HG02763 (cell line): ENCODE data around the gene MBOAT7.
"Not testable (repeated sequence)": the region's sequence is repeated elsewhere in the genome, so short reads cannot be mapped to it uniquely, and the experiment has no call there.

Experiments used
- ATAC-seq: cut with Tn5 transposase; IDR thresholded peaks from one replicate; pipeline ENCODE4 v1.9.1; 2021; ENCODE audit warnings: mild to moderate bottlenecking, moderate library complexity; ENCODE audit not compliant: unreplicated experiment

Gene MBOAT7

DNA sequence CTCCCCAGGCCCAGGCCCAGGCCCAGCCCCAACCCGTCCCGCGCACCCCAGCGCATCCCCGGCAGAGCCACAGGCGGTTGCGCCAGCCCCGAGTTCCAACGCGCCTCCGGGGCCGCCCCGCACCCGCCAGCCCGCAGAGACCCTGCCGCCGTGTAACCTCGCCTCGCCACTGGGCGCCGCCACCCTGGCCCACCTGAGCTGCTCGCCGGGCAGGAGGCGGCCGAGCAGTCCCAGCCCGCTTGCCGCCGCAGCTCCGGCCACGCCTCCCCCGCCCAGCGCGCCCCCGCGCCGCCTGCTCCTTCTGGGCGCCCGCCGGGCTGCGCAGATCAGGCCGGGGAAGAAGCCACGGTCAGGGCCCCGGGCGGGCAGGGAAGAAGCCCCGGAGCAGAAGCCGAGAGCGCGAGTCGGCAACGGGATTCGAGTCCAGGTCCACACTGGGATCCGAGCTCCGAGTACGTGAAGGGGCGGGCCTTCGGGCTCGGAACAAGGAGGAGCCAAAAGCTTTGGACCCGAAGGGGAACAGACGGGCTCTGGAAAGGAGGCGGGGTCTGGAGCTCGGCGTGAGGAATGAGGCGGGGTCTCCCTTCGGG lies at the start of gene MBOAT7:
Gene MBOAT7 (minus strand): TSS at position 436 of the 590 bp plus-strand sequence. CDS start 1,072 bp downstream, outside the sequence.
- peak; percentile 19 for ATAC-seq

DNA sequence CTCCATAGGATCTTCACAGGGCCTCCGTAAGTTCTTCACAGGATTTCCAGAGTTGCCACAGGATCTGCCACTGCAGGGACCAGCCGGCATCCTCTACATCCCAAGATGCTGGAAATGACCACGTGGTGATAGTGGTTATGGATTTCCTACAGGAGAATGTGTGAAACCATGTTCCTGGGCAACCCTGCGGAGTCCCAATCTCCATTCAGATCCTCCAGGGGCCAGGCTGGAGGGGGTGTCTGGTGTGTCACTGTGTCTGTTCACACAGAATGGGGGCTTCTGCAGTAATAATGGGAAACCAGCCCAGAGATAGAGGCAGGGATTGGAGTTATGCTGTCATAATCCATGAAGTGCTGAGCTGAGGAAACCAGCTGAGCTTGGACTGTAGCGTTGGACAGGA lies 44.6 kb upstream of the MBOAT7 start:
- no peak for ATAC-seq

- no peak for ATAC-seq
Observed at GRCh38 chr19:54231077-54231931, 41.9 kb upstream of the MBOAT7 start.

DNA sequence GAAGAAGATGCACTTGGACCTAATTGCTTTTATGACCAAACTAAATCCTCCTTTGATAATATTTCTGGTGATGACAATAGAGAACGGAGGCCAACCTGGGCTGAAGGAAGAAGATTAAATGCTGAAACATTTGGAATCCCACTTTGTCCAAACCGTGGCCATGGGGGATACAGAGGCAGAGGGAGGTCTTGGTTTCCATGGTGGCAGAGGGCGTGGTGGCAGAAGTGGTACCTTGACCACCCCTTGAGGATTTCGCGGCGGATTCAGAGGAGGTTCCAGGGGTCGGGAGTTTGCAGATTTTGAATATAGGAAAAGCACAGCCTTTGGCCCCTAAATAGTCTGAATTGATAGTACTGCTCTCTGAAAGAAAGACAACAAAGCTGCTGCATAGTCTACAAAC lies 40.7 kb upstream of the MBOAT7 start:
- no peak for ATAC-seq

- no peak for ATAC-seq
Observed at GRCh38 chr19:54229146-54229545, 39.8 kb upstream of the MBOAT7 start.

DNA sequence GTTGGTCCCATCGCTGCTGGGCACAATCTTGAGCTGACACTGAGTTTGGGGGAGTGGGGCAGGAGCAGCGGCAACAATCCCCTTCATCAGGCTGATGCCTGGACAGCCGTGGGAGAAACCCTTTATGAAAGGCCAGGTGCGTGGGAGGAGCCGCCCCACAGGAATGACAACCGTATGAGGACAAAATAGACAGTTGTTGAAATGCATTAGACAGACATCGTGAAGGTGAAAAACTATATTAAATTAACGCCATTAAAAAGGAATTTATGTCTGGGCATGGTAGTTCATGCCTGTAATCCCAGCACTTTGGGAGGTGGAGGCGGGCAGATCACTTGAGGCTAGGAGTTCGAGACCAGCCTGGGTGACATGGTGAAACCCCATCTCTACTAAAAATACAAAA lies 35.2 kb upstream of the MBOAT7 start:
- not testable (repeated sequence) for ATAC-seq

DNA sequence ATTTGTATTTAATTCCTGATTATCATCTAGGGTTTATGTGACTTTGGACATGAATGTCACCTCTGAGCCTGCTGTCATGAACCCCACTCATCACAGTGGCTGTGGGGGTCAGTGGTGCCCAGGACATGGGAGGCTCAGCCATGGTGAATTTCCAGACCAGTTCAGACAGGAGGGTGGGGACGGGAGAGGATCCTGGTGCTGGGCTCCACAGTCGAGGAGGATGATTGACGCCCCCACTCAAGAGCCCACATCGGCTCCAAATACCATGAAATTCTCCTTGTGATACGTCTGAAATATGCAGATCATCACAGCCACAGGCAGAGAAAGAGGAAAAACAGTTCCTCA lies 34.5 kb upstream of the MBOAT7 start:
- ATAC-seq, result not testable (repeated sequence)

- ATAC-seq, result not testable (repeated sequence)
Observed at GRCh38 chr19:54223277-54223936, 34.0 kb upstream of the MBOAT7 start.

DNA sequence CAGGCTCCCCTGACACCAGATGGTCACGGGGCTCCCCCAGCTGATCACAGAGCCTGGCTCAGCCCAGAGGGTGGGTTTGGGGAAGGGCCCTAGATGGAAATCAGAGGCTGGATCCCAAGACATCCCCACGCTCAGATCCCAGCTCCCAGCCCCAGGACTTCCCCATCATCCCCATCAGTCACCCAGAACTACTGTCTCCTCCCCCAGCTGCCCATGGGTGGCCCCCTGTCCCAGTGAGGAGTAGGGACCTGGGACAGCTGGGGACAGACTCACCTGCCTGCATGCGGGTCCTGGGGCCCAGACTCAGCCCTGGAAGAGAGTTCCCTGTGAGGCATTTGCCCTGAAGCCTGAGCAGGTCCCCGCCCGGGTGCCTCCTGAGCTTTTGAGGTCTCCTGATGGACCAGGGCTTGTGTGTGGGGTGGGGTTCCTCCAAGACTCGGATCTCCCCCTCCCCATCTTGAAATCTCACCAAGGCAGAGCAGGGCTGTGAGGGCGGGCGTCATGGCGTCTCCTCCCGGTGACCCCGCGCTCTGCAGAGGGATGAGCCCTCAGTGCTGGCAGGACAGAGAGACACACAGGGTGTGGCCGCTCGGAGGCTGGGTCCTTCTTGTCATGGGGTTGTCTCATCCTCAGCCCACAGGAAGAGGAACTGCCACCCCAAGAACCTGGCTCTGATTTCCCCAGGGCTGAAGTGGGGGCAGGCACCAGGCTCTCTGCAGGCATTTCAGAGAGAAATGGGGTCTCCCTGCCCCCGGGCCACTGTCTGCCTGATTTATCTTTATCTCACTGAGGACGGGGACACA lies 33.3 kb upstream of the MBOAT7 start, which contains the start of gene LILRB3:
Gene LILRB3 (minus strand): TSS at position 534 of the 803 bp plus-strand sequence. CDS start 31 bp downstream, at position 503.
- not testable (repeated sequence) for ATAC-seq

DNA sequence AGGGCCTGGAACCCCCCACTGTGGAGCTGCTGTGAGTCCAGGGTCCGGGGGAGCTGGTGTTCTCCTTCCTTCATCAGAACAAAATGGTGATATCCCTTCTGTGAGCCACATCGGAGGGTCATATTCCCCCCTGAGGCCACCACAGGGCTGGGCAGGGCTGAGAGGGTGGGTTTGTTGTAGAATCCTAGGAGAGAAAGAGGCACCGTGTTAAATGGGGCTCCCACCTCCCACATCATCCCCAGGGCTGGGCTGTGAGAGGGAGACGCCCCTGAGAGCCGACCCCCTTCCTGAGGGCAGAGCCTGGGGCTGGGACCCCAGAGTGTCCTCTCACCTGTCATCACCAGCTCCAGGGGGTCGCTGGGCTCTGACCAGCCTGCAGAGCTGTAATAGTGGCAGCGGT lies 32.6 kb upstream of the MBOAT7 start:
- ATAC-seq, result not testable (repeated sequence)

GRCh38 chr19:54219702-54220101 lies 30.3 kb upstream of the MBOAT7 start:
- ATAC-seq, result not testable (repeated sequence)

GRCh38 chr19:54218960-54219661 lies 29.7 kb upstream of the MBOAT7 start:
- ATAC-seq, result no peak

DNA sequence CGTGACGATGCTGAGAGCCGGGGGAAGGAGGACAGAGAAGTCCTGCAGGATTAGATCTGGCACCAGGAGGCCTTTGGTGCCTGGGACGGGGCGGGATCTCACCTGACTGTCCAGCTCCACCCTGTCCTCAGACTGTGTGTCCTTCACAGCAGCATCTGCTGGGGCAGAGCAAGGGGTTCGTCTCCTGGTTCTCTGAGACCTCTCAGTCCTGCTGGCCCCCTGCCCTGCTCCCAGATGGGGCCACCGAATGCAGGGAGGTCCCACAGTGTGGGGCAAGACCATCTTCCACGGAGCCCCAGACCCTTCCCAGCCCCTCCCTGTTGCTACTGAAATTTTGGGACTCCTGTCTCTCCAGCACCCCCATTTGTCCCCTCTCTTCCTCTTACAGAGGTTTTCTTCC lies 28.9 kb upstream of the MBOAT7 start:
- no peak for ATAC-seq

DNA sequence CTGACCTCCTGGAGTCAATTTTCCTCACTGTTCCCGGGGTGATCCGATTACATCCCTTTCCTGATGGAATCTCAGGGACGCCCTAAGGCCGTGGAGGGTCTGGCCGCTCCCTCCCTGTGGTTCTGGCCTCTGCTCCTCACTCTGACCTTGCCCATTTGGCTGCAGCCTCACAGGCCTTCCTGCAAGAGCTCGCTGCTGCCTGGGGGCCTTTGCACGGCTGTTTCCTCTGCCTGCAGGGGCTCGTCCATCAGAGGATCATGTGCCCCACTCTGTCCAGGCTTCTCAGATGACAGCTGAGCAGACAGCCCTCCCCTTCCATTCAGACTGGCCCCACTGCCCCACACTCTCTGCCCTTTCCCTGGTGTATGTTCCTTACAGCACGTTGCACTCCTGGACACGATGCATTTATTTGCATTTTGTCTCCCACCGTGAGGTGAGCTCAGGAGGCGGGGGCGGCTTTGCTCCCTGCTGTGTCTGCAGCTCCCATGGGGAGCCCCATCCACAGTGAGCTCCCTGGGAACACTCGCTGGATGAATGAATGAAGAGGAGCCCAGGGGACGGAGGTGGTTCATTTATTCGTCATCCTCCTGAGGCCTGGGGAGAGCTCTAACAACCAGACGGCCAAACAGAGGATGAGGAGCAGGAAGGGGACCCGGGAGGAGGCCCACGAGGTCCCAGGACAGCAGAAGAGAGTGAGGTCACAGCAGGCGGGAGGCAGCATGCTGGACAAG lies 28.3 kb upstream of the MBOAT7 start:
- ATAC-seq, result not testable (repeated sequence)

- no peak for ATAC-seq
Observed at GRCh38 chr19:54216869-54217268, 27.5 kb upstream of the MBOAT7 start.

- ATAC-seq, result not testable (repeated sequence)
Observed at GRCh38 chr19:54214734-54215133, 25.4 kb upstream of the MBOAT7 start.

DNA sequence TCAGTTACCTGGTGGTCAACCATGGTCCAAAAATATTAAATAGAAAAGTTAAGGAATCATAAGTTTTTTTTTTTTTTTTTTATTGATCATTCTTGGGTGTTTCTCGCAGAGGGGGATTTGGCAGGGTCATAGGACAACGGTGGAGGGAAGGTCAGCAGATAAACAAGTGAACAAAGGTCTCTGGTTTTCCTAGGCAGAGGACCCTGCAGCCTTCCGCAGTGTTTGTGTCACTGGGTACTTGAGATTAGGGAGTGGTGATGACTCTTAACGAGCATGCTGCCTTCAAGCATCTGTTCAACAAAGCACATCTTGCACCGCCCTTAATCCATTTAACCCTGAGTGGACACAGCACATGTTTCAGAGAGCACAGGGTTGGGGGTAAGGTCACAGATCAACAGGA lies 24.8 kb upstream of the MBOAT7 start:
- ATAC-seq, result not testable (repeated sequence)

DNA sequence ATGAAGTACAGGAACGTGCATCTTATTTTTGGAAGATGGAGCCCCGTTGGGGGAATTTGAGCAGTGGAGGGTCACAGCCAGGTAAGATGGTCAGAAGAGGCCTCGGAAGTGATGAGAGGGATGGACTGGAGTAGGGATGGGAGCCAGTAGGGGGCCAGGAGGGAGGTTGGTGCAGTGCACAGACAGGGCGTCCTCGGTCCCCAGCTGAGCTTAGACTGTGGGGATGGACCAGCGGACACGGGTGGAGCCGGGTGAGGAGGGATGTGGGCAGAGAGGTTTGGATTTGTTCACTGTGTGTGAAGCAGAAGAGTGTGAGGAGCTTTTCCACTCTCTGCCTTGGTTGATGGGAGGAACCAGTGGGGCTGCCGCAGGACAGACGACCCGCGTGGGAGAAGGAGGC lies 21.9 kb upstream of the MBOAT7 start:
- no peak for ATAC-seq

DNA sequence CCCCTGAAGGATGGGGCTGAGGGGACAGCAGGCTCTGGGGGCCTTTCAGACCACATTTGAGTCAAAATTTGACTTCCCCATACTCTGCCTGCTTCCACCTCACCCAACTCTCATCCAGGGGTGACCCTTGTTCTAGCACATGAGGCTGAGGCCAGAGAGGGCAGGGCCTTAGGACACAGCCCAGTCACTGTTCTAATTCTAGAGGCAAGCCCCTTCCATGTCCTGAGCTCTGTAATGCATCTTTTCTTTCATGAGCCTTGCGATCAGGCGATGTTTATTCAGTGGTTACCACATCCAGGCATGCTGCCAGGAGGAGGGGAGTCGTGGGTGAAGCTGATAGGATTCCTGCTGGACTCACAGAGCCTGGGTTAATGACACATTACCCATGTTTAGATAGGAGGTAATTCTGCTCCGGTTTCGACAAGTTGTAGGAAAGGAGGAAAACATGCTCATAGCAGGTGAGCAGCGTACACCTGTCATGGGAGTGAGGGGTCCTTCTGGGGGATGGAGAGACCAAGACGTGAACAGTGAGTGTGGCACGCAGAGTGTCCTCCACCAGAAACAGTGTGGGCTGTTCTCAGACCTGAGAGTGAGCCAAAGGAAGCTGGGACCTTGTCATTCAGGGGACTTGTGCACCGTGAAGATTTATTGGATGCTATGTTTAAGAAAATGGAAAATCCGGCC lies 20.6 kb upstream of the MBOAT7 start:
- no peak for ATAC-seq
